OCI-M2 (cell line): ENCODE data around the gene UBE2I.

Experiments used
- DNase-seq: peaks from one replicate; lab custom pipeline; 2025; ENCODE audit not compliant: unreplicated experiment; lab: John Stamatoyannopoulos, UW

The UBE2I gene

DNA sequence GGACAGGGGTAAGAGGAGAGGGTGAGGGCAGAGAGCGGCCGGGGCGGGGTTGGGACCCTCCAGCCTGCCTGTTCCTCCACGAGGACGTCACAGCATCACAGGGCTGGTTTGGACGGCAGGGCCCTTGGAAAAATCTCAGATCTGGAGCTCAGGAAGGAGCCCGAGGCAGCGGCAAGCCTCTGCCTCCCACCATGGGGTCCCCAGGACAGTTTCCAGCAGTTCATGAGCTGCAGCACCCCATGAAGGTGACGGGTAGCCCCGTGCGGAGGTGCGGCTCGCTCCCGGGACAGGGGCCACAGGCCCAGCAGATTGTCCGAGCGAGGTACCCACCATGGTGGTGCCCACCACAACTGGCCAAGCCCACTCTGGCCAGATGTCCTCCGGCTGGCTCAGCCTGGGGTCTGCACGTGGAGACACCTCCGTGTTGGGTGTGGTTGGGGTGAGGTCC is 32.3 kb upstream of the UBE2I start:
- no peak for DNase-seq

DNA sequence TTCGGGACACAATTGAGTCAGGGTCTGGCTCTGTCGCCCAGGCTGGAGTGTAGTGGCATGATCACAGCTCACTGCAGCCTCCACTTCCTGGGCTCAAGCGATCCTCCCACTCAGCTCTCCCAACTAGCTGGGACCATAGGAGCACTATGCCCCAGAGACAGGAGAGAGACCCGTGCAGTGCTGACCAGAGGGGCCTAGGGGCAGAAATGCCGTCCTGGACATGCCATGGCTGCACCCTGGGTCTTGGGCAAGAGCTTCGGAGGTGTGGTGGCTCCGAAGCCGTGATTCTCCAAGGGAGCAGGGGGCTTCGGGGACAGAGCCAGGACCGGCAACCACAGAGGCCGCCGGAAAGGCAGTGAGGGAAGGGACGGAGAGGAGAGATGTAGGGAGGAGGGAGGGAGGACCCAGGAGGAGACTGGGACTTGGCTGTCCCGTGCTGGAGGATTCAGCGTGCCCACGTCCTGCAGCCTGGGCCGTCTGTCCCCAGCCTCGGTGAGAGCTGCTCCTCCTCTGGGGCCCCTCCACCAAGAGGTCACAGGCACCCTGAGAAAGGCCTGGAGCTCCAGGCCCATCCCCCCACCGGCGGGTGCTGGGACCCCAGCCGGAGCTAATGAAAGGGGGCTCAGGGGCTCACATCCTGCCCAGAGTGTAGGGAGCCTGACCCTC is 31.7 kb upstream of the UBE2I start:
- DNase-seq: no peak

DNA sequence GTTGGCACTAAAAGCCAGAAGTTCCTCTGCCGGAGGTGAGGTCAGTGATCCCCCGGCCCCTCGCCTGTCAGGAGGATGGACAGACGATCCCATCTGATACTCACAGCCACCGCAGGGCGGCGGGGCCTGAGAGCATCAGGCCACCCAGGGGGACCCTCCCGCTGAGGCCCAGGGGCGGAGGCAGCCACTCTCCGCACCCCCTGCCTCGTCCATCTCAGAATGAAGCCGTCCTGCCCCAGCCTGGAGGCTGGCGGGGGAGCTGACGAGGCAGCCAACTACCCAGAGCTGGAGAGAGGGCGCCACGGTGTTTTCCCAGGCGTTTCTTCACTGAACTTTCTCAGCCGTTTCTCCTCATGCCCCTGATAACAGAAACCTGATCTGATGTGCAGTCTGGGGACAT is 31.0 kb upstream of the UBE2I start:
- no peak for DNase-seq

DNA sequence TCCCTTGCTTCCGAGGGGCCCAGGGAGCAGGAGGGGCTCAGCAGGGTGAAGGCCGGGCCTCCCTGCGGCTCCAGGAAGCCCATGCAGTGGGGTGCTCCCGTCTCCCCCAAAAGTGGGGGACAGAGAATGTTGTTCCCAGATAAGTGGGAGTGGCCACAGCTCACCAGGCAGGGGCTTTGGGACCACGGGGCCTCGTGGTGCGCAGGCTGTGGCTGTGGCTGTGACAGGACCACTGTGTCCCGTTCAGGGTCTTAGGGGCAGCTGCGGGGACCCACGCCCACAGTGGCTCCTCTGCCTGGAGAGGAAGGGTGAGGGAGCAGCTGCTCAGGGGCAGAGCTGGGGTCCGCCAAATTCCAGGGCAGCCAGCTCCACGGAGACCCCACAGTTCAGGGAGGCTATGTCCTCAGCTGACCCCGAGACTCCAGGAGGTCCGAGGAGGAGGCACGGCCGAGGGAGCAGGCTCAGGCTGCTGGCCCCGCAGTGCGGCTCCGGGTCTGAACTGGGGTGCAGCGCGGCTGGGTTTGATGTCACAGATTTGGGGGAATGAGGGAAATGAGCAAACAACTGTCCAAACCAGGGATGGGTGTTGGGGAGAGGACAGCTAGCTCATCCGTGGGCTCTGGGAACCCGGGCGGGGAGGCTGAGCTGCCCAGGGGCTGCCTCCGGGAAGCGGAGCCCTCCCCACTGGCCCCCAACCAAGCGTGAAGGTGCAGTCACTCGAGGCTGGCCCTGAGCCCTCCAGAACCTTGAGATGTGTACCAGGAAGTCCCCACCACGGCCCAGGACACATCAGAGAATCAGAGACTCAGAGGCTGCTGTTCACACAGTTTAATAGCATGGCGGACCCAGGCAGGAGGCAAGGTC is 30.1 kb upstream of the UBE2I start:
- DNase-seq: no peak

GRCh38 chr16:1279945-1280589 is 29.4 kb upstream of the UBE2I start:
- no peak for DNase-seq

GRCh38 chr16:1280783-1281182 is 28.7 kb upstream of the UBE2I start:
- no peak for DNase-seq

- DNase-seq: no peak
Measured at GRCh38 chr16:1281517-1281916, 27.9 kb upstream of the UBE2I start.

GRCh38 chr16:1282324-1282973 is 27.0 kb upstream of the UBE2I start:
- no peak for DNase-seq

GRCh38 chr16:1283296-1283695 is 26.1 kb upstream of the UBE2I start:
- DNase-seq: no peak

- DNase-seq: no peak
Measured at GRCh38 chr16:1283996-1284616, 25.3 kb upstream of the UBE2I start.

GRCh38 chr16:1285669-1286512 is 23.5 kb upstream of the UBE2I start:
- no peak for DNase-seq

- DNase-seq: no peak
Measured at GRCh38 chr16:1286513-1287094, 22.8 kb upstream of the UBE2I start.

DNA sequence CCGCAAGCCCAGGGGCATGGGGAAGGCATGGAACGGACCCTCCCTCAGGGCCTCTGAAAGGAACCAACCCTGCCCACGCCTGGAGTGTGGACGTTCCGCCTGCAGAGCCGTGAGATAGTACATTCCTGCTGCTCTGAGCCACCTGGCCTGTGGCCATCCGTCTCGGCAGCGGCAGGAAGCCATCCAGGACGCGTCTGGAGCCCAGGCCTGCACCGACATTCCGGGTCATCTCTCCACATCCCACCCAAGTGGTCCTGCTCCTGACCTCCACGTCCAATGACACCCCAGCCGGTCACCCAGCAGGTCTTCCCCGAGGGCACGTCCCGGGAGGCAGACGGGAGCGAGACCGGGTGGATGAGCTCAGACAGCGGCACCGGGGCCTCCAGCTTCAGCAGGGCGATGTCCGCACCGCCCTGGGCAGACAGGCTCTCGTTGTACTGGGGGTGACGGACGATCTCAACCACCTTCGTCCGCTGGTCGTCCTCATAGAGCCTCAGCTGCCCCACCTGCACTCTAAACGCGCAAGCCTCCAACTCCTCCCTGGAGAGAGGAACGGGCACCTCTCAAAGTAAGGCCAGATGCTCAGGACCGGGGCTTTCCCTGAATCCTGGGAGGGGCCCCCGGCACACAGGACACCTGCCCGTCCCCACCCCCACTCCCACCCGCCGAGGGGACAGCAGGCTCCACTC is 21.3 kb upstream of the UBE2I start:
- no peak for DNase-seq

GRCh38 chr16:1288813-1289476 is 20.5 kb upstream of the UBE2I start:
- no peak for DNase-seq

- no peak for DNase-seq
Measured at GRCh38 chr16:1289477-1289866, 20.0 kb upstream of the UBE2I start.

GRCh38 chr16:1290063-1290501 is 19.4 kb upstream of the UBE2I start:
- no peak for DNase-seq

GRCh38 chr16:1290860-1291575 is 18.4 kb upstream of the UBE2I start:
- DNase-seq: no peak

DNA sequence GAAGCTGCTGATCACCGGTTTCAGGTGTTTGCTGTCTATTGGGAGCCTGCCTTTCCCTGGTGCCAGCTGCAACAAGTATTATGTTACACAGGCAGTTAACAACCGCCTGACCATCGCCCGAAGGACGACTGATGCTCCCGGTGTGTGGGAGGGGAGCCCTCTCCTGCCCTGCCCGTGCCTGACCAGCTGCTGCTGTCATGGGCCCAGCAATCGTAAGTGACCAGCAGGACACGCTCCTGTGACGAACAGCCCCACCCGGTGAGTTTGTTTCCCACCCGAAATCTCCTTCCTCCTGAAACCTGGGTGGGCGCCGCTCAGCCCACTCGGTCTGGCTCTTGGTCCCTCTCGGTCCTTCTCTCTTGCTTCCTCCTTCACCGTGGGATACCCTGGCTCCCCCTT is 17.9 kb upstream of the UBE2I start:
- DNase-seq: no peak
